ENCODE data around the gene RNF11. TPM values are rescaled to one million over a fixed set of nuclear protein-coding genes. Genes with fewer than 3 reads are reported as not detected.

RNF11 gene
- polyA plus RNA-seq, 2 of the 4 experiments (the other 2 are of a cell fraction) = 28.5 to 56.8 TPM

GRCh38 chr1:51203121-51203873 is 32.8 kb upstream of the RNF11 start:
- H3K4me2 ChIP-seq = no peak overlapping the region
- no peak overlapping the region for H3K27ac ChIP-seq
- no peak overlapping the region for H3K4me3 ChIP-seq
- H3K4me1 ChIP-seq = no peaks in the 10 kb centered on the region
- WGBS (ENCODE audit: missing lambda C conversion rate) = 77% methylated on average over 3 of the region's 3 CpGs
- CTCF ChIA-PET = interaction anchor here (0.9 to 2.4 kb wide), 2 partner anchors 11 to 14 kb away, joined by 4 to 11 read pairs; no protein-coding TSS in a partner anchor
- ATAC-seq = no peak
- FAIRE-seq = no peak
- DNase-seq (ENCODE audit: low read depth in 1 of 2, low spot score in 1 of 2) = no peak
- no peaks in the 10 kb centered on the region for H3K9me3 ChIP-seq
- POLR2A ChIA-PET = no interaction called here
- no peak for TF ChIP-seq NFE2L2 (conservative IDR thresholded peaks at IDR 0.05; ENCODE audit: low read length)
- no peak for TF ChIP-seq HDAC2 (IDR thresholded peaks at IDR 0.05)
- no peak for TF ChIP-seq HES2 (IDR thresholded peaks at IDR 0.05)
- TF ChIP-seq FOSB (CRISPR knock-in tag; IDR thresholded peaks at IDR 0.05) = no peak
- TF ChIP-seq JUN (IDR thresholded peaks at IDR 0.05) = no peak
- TF ChIP-seq RFX5 (IDR thresholded peaks at IDR 0.05) = no peak
- TF ChIP-seq MYC (IDR thresholded peaks at IDR 0.05; ENCODE audit: borderline replicate concordance, low read length) = no peak
- TF ChIP-seq ZC3H11A (IDR thresholded peaks at IDR 0.05) = no peak
- no peak for TF ChIP-seq EHF (CRISPR knock-in tag; IDR thresholded peaks at IDR 0.05)
- no peak for TF ChIP-seq RARB (CRISPR knock-in tag; IDR thresholded peaks at IDR 0.05)
- TF ChIP-seq FOSL2 (IDR thresholded peaks at IDR 0.05) = no peak
- no peak for TF ChIP-seq FOSL2 (CRISPR knock-in tag; IDR thresholded peaks at IDR 0.05)

GRCh38 chr1:51203874-51204245 is 32.2 kb upstream of the RNF11 start:
- no peak for FAIRE-seq
- ATAC-seq = no peak
- no peaks in the 10 kb centered on the region for H3K9me3 ChIP-seq
- H3K4me2 ChIP-seq = no peak overlapping the region
- 87% methylated on average over 6 of the region's 6 CpGs for WGBS (ENCODE audit: missing lambda C conversion rate)
- ChIA-PET CTCF (interaction anchor here (0.9 to 1.3 kb wide), 2 partner anchors 12 to 15 kb away, joined by 3 to 4 read pairs; no protein-coding TSS in a partner anchor), POLR2A (no interaction called here)
- no peak overlapping the region for H3K27ac ChIP-seq
- no peak for TF ChIP-seq MAFK (IDR thresholded peaks at IDR 0.05; ENCODE audit: partially characterized antibody)
- no peak for TF ChIP-seq KDM1A (IDR thresholded peaks at IDR 0.05; ENCODE audit: low read depth)
- TF ChIP-seq SREBF2 (IDR thresholded peaks at IDR 0.05) = no peak
- no peaks in the 10 kb centered on the region for H3K4me1 ChIP-seq
- no peak for DNase-seq (ENCODE audit: low read depth in 1 of 2, low spot score in 1 of 2)
- no peak overlapping the region for H3K4me3 ChIP-seq

DNA sequence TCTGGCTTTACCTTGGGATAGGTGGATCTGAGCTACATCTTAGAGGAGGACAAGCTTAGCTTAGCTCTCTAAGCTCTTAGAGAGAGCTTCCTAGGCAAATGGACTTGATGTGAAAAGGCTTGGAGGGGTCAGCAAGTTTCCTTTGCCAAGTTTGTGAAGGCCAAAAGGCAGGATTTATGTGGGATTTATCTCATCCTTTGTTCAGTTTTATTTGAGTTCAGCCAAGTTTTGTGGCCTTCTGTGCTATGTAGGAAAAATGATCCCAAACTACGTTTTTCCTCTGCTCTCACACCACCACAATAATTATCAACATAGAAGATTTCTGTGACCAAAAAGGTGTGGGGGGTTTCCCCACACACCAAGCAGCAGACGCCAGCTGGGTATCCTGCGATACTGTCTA is 26.0 kb upstream of the RNF11 start:
- CTCF ChIA-PET = interaction anchor here (0.6 kb wide), 1 partner anchor 487 kb away, joined by 3 read pairs; no protein-coding TSS in a partner anchor
- FAIRE-seq = no peak
- ATAC-seq = no peak
- no peaks in the 10 kb centered on the region for H3K4me1 ChIP-seq
- H3K4me3 ChIP-seq = no peak overlapping the region
- no peak overlapping the region for H3K4me2 ChIP-seq
- TF ChIP-seq RFX5 (IDR thresholded peaks at IDR 0.05) (no peak), RARB (CRISPR knock-in tag; IDR thresholded peaks at IDR 0.05) (no peak), BHLHE40 (IDR thresholded peaks at IDR 0.05; ENCODE audit: low read depth, low read length) (no peak), EHMT2 (IDR thresholded peaks at IDR 0.05; ENCODE audit: low read depth) (no peak), NR3C1 (IDR thresholded peaks at IDR 0.05) (no peak), POLR2AphosphoS2 (conservative IDR thresholded peaks at IDR 0.05; ENCODE audit: low read length) (no peak), BCL3 (IDR thresholded peaks at IDR 0.05) (no peak), NFE2L2 (conservative IDR thresholded peaks at IDR 0.05; ENCODE audit: low read length) (no peak), RNF2 (IDR thresholded peaks at IDR 0.05; ENCODE audit: borderline replicate concordance, low read depth) (no peak), TFCP2L1 (CRISPR knock-in tag; IDR thresholded peaks at IDR 0.05) (no peak), ZC3H11A (IDR thresholded peaks at IDR 0.05) (no peak), REST (IDR thresholded peaks at IDR 0.05) (no peak), MAZ (IDR thresholded peaks at IDR 0.05; ENCODE audit: borderline replicate concordance, low read depth, low read length) (no peak)
- TF ChIP-seq, protein P1, sequence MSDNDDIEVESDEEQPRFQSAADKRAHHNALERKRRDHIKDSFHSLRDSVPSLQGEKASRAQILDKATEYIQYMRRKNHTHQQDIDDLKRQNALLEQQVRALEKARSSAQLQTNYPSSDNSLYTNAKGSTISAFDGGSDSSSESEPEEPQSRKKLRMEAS (IDR thresholded peaks at IDR 0.05) = no peak
- POLR2A ChIA-PET = no interaction called here
- DNase-seq (ENCODE audit: low read depth in 1 of 2, low spot score in 1 of 2) = no peak
- no peak overlapping the region for H3K27ac ChIP-seq
- H3K9me3 ChIP-seq = no peaks in the 10 kb centered on the region
- WGBS (ENCODE audit: missing lambda C conversion rate) = 62% methylated on average over 3 of the region's 3 CpGs
